ENCODE measurements around the gene CALCR. TPM values are rescaled to one million over a fixed set of nuclear protein-coding genes. Genes with fewer than 3 reads are reported as not detected.

The CALCR gene
- polyA plus RNA-seq, 3 donors, result not detected

DNA sequence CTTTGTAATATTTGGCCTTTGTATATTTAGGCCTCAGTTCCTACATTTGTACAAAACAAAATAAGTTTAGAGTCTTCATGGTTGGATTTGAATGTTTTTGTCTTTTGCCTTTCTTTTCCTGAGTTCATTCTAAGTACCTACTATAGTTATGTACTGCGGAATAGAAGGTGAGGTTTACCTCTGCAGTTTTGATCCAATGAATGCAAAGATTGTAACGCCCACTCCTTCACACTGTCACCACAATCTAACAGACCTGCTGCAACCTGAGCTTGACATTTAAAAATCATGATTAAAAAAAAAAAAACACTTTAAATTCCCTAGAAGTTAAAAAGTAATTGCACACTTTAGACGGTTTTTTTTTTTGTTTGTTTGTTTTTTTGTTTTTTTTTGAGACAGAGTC lies 145.0 kb downstream of the CALCR start:
- H3K4me2 ChIP-seq (replicated peaks; ENCODE audit: extremely low read depth, low read length, poor library complexity, severe bottlenecking), result no peak overlapping the region
- WGBS (ENCODE audit: insufficient coverage), result no CpG with 5 or more reads among the region's 3 CpGs
- H3K36me3 Mint-ChIP-seq, result no peaks in the 10 kb centered on the region

DNA sequence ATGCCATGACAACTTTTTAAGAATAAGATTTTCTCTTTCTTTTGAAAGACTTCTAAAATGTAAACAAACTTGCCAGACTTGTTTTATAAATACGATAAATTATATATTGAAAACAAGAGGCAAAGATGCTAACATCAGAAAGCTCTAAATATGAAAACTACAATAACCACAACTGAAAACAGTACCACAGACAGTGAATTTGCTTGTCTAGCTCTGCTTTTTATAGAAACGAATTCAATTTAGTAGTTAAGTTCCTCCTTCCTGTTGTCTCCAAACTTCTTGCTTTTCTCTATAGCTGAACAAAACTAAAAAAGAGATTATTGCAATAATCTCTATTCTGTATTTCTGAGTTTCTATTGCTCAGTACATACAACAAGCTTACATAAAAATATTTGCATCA lies 147.4 kb downstream of the CALCR start:
- intact Hi-C loops (cut with micrococcal nuclease), result no loop called here

More for the DNA sequence above, 145.0 kb downstream of the CALCR start:
- intact Hi-C loops (cut with micrococcal nuclease), result no loop called here
- DNase-seq, result no peak
- no peak overlapping the region for H3K27ac Mint-ChIP-seq
- H3K9me3 Mint-ChIP-seq, result peaks cover 0 to 2% (median 0%) of the 10 kb centered on the region in 7 donors
- no peaks in the 10 kb centered on the region for H3K36me3 ChIP-seq (replicated peaks in 1 of 2; ENCODE audit: control insufficient read depth in 1 of 2, insufficient read depth in 2 of 2, low read length in 2 of 2)
- H3K27ac ChIP-seq (ENCODE audit: low read depth in 1 of 2, low read length in 2 of 2), result no peak overlapping the region
- no peaks in the 10 kb centered on the region for H3K27me3 ChIP-seq (ENCODE audit: control insufficient read depth in 2 of 2, insufficient read depth in 2 of 2, low read length in 2 of 2)
- no peak overlapping the region for H3K4me3 Mint-ChIP-seq
- H3K9me3 ChIP-seq (replicated peaks in 1 of 2; ENCODE audit: control insufficient read depth in 1 of 2, insufficient read depth in 1 of 2, low read length in 2 of 2), result no peaks in the 10 kb centered on the region
- H3K27me3 Mint-ChIP-seq (ENCODE audit: low read depth in 3 of 3), result peaks cover 0 to 5% (median 0%) of the 10 kb centered on the region in 3 donors
- H3K4me1 ChIP-seq (ENCODE audit: control insufficient read depth in 1 of 2, insufficient read depth in 2 of 2, low read length in 2 of 2), result no peaks in the 10 kb centered on the region
- H3K4me3 ChIP-seq (replicated peaks in 1 of 3; ENCODE audit: low read depth in 2 of 3, low read length in 3 of 3), result no peak overlapping the region
- TF ChIP-seq, protein P1, sequence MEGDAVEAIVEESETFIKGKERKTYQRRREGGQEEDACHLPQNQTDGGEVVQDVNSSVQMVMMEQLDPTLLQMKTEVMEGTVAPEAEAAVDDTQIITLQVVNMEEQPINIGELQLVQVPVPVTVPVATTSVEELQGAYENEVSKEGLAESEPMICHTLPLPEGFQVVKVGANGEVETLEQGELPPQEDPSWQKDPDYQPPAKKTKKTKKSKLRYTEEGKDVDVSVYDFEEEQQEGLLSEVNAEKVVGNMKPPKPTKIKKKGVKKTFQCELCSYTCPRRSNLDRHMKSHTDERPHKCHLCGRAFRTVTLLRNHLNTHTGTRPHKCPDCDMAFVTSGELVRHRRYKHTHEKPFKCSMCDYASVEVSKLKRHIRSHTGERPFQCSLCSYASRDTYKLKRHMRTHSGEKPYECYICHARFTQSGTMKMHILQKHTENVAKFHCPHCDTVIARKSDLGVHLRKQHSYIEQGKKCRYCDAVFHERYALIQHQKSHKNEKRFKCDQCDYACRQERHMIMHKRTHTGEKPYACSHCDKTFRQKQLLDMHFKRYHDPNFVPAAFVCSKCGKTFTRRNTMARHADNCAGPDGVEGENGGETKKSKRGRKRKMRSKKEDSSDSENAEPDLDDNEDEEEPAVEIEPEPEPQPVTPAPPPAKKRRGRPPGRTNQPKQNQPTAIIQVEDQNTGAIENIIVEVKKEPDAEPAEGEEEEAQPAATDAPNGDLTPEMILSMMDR (IDR thresholded peaks at IDR 0.05), result no peak
- no peak overlapping the region for H3K9ac ChIP-seq (ENCODE audit: insufficient read depth, low read length, poor library complexity, severe bottlenecking)
- H4K20me1 ChIP-seq (ENCODE audit: insufficient read depth, low read length), result no peaks in the 10 kb centered on the region
- H3K4me1 Mint-ChIP-seq, result no peaks in the 10 kb centered on the region
- H3K79me2 ChIP-seq (ENCODE audit: insufficient read depth, low read length), result no peaks in the 10 kb centered on the region
- H2AFZ ChIP-seq (ENCODE audit: insufficient read depth, low read depth, low read length, poor library complexity, severe bottlenecking), result no peak overlapping the region

More for the DNA sequence above, 147.4 kb downstream of the CALCR start:
- no peak overlapping the region for H3K4me2 ChIP-seq (replicated peaks; ENCODE audit: extremely low read depth, low read length, poor library complexity, severe bottlenecking)
- no CpG with 5 or more reads among the region's 2 CpGs for WGBS (ENCODE audit: insufficient coverage)
- no peak for DNase-seq
- H3K9me3 ChIP-seq (replicated peaks in 1 of 2; ENCODE audit: control insufficient read depth in 1 of 2, insufficient read depth in 1 of 2, low read length in 2 of 2), result no peaks in the 10 kb centered on the region
- H3K36me3 ChIP-seq (replicated peaks in 1 of 2; ENCODE audit: control insufficient read depth in 1 of 2, insufficient read depth in 2 of 2, low read length in 2 of 2), result no peaks in the 10 kb centered on the region
- H3K27me3 ChIP-seq (ENCODE audit: control insufficient read depth in 2 of 2, insufficient read depth in 2 of 2, low read length in 2 of 2), result no peaks in the 10 kb centered on the region
- no peak overlapping the region for H3K4me3 Mint-ChIP-seq
- peaks cover 0 to 5% (median 0%) of the 10 kb centered on the region in 3 donors for H3K27me3 Mint-ChIP-seq (ENCODE audit: low read depth in 3 of 3)
- H3K4me1 ChIP-seq (ENCODE audit: control insufficient read depth in 1 of 2, insufficient read depth in 2 of 2, low read length in 2 of 2), result no peaks in the 10 kb centered on the region
- H3K9ac ChIP-seq (ENCODE audit: insufficient read depth, low read length, poor library complexity, severe bottlenecking), result no peak overlapping the region
- no peaks in the 10 kb centered on the region for H3K36me3 Mint-ChIP-seq
- H4K20me1 ChIP-seq (ENCODE audit: insufficient read depth, low read length), result no peaks in the 10 kb centered on the region
- TF ChIP-seq, protein P1 (IDR thresholded peaks at IDR 0.05), result no peak
- no peaks in the 10 kb centered on the region for H3K4me1 Mint-ChIP-seq
- no peaks in the 10 kb centered on the region for H3K79me2 ChIP-seq (ENCODE audit: insufficient read depth, low read length)
- H3K4me3 ChIP-seq (replicated peaks in 1 of 3; ENCODE audit: low read depth in 2 of 3, low read length in 3 of 3), result no peak overlapping the region
- H3K27ac ChIP-seq (ENCODE audit: low read depth in 1 of 2, low read length in 2 of 2), result no peak overlapping the region
- H3K27ac Mint-ChIP-seq, result no peak overlapping the region
- H2AFZ ChIP-seq (ENCODE audit: insufficient read depth, low read depth, low read length, poor library complexity, severe bottlenecking), result no peak overlapping the region
- peaks cover 0 to 2% (median 0%) of the 10 kb centered on the region in 7 donors for H3K9me3 Mint-ChIP-seq

Data from CD14-positive monocyte (primary cell).